HG03442 (cell line): Measurements from ENCODE around the gene APOM.

Source experiments
- ATAC-seq: cut with Tn5 transposase; IDR thresholded peaks from one replicate; pipeline ENCODE4 v1.9.1; 2021; ENCODE audit warnings: mild to moderate bottlenecking, moderate library complexity; ENCODE audit not compliant: unreplicated experiment

APOM gene

GRCh38 chr6:31630177-31630934, 25.3 kb upstream of the APOM start:
- ATAC-seq: no peak

- no peak for ATAC-seq
Observed at GRCh38 chr6:31631209-31631608, 24.5 kb upstream of the APOM start.

GRCh38 chr6:31631681-31632278, 23.9 kb upstream of the APOM start:
- no peak for ATAC-seq

GRCh38 chr6:31632279-31632946, 23.3 kb upstream of the APOM start:
- no peak for ATAC-seq

- no peak for ATAC-seq
Observed at GRCh38 chr6:31633447-31633846, 22.2 kb upstream of the APOM start.

- no peak for ATAC-seq
Observed at GRCh38 chr6:31634131-31634530, 21.6 kb upstream of the APOM start.

- no peak for ATAC-seq
Observed at GRCh38 chr6:31634969-31635575, 20.6 kb upstream of the APOM start.

- ATAC-seq: no peak
Observed at GRCh38 chr6:31636698-31637596, 18.7 kb upstream of the APOM start.

- no peak for ATAC-seq
Observed at GRCh38 chr6:31639043-31639442, 16.7 kb upstream of the APOM start.

- ATAC-seq: no peak
Observed at GRCh38 chr6:31639449-31639861, 16.2 kb upstream of the APOM start.

GRCh38 chr6:31640612-31641011, 15.1 kb upstream of the APOM start:
- no peak for ATAC-seq

- ATAC-seq: no peak
Observed at GRCh38 chr6:31641370-31641769, 14.3 kb upstream of the APOM start.

GRCh38 chr6:31642798-31643570, 12.7 kb upstream of the APOM start:
- ATAC-seq: no peak

GRCh38 chr6:31643818-31644454, 11.8 kb upstream of the APOM start:
- no peak for ATAC-seq

GRCh38 chr6:31645325-31645724, 10.4 kb upstream of the APOM start:
- ATAC-seq: no peak

- peak; percentile 40 for ATAC-seq
Observed at GRCh38 chr6:31651602-31652191, 4.0 kb upstream of the APOM start.

GRCh38 chr6:31652925-31653724, 2.6 kb upstream of the APOM start:
- peak; percentile 38 for ATAC-seq
